Tibial artery (tissue), 4 donors: Measurements from ENCODE around the gene DEDD2.

Experiments used
- DNase-seq, 2 donors: peaks; one replicate each; pipeline ENCODE4 v3.0.0-alpha.2; 2019
- H3K27ac ChIP-seq, 2 donors: fragments of 200-600 bp; sonication (generic) in 1 of 2; 1 replicate in 1 of 2; 2 replicates in 1 of 2; pipeline ENCODE4 v1.5.1; 2018 to 2019; ENCODE audit warnings: mild to moderate bottlenecking in 1 of 2
- H3K27me3 ChIP-seq, 2 donors: fragments of 200-600 bp; sonication (generic) in 1 of 2; one replicate each; pipeline versions ENCODE4 v1.5.1 to v1.6.0; 2016 to 2019
- H3K36me3 ChIP-seq, 3 donors: fragments of 200-600 bp; sonication (generic) in 2 of 3; one replicate each; pipeline ENCODE4 v1.5.1; 2016 to 2019; ENCODE audit warnings: mild to moderate bottlenecking in 2 of 3
- H3K4me1 ChIP-seq, 4 donors: fragments of 200-600 bp; sonication (generic) in 2 of 4; 1 replicate in 3 of 4; 2 replicates in 1 of 4; pipeline ENCODE4 v1.5.1; 2016 to 2019
- H3K4me3 ChIP-seq, 2 donors: fragments of 200-600 bp; sonication (generic) in 1 of 2; 1 replicate in 1 of 2; 2 replicates in 1 of 2; pipeline ENCODE4 v1.5.1; 2018 to 2019; ENCODE audit warnings: mild to moderate bottlenecking in 2 of 2
- H3K9me3 ChIP-seq, 3 donors: fragments of 200-600 bp; sonication (generic) in 1 of 3; one replicate each; pipeline ENCODE4 v1.5.1; 2016 to 2019
- CTCF ChIP-seq, 2 experiments: fragments of 200-600 bp in 1 of 2; fragments of 450-650 bp in 1 of 2; IDR thresholded peaks; one replicate each; pipeline ENCODE4 v1.5.1; 2017 to 2019; ENCODE audit warnings: antibody characterized with exemption in 2 of 2, mild to moderate bottlenecking in 1 of 2, moderate library complexity in 1 of 2
- intact Hi-C: fragments of 100-400 bp; cut with DNase I; formaldehyde crosslinking; loops from one replicate; pipeline ENCODE4 v1.15.0; 2023; ENCODE audit warnings: low total_unique reads

The DEDD2 gene

DNA sequence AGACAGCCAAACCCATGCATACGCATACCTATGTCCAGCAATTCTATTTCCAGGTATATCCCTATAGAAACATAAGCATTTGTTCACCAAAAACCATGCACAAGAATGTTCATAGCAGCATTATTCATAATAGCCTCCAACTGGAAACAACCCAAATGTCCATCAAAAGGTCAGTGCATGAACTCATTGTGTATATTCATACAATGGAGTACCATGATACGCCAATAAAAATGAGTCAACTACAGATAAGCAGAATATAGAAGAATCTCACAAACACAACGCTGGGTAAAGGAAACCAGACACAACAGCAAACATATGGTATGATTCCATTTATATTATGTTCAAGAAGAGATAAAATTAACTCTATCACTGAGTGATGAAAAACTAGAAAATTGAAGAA is 23.8 kb downstream of the DEDD2 start:
- DNase-seq: no peak
- H3K36me3 ChIP-seq: peaks cover 5 to 27% (median 17%) of the 10 kb centered on the region in 3 donors
- no peak overlapping the region for H3K4me3 ChIP-seq
- H3K9me3 ChIP-seq: no peaks in the 10 kb centered on the region
- H3K27ac ChIP-seq: no peak overlapping the region
- TF ChIP-seq CTCF (IDR thresholded peaks at IDR 0.05): no peak
- H3K4me1 ChIP-seq: peaks cover 0 to under 1% (median 0%) of the 10 kb centered on the region in 4 donors
- intact Hi-C loops: no loop called here
- H3K27me3 ChIP-seq: no peaks in the 10 kb centered on the region

DNA sequence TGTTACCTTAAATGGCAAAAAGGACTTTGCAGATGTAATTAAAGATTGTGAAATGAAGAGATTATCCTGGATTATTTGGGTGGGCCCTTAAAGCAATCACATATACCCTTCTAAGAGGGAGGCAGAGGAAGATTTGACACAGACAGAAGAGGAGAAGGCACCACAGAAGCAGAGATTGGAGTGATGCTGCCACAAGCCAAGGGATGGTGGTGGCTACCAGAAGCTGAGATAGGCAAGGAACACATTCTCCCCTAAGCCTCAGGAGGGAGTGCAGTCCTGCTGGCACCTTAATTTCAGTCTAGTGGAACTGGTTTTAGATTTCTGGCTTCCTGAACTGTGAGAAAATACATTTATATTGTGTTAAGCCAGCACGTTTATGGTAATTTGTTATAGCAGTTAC is 24.2 kb downstream of the DEDD2 start:
- H3K27ac ChIP-seq: no peak overlapping the region
- no peaks in the 10 kb centered on the region for H3K27me3 ChIP-seq
- intact Hi-C loops: no loop called here
- no peaks in the 10 kb centered on the region for H3K4me1 ChIP-seq
- no peak overlapping the region for H3K4me3 ChIP-seq
- H3K9me3 ChIP-seq: no peaks in the 10 kb centered on the region
- TF ChIP-seq CTCF (IDR thresholded peaks at IDR 0.05): no peak
- no peak for DNase-seq
- H3K36me3 ChIP-seq: peaks cover 1 to 23% (median 13%) of the 10 kb centered on the region in 3 donors

DNA sequence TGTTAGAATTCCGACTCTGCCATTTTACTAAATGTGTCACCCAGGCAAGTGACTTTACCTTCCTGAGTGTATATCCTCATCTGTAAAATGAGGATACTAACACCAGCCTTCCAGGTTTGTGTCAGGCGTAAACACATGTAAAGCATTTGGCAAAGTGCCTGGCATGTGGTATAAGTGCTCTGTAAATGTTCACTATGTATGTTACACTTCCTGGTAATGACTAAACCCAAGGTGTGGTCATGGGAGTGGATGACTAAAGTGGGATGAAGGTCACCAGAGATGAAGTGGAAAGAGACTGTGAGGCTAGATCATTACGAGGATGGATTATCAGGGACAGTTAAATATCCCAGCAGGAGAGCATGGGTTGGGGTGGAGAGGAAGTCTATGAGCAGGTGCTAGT is 25.6 kb downstream of the DEDD2 start:
- Histone ChIP-seq H3K27ac (no peak overlapping the region), H3K36me3 (peaks cover 0 to 9% (median 0%) of the 10 kb centered on the region in 3 donors), H3K4me3 (no peak overlapping the region), H3K4me1 (no peaks in the 10 kb centered on the region), H3K27me3 (no peaks in the 10 kb centered on the region), H3K9me3 (no peaks in the 10 kb centered on the region)
- no peak for TF ChIP-seq CTCF (IDR thresholded peaks at IDR 0.05)
- no peak for DNase-seq
- intact Hi-C loops: no loop called here

GRCh38 chr19:42191330-42191729 is 26.1 kb downstream of the DEDD2 start:
- no peaks in the 10 kb centered on the region for H3K27me3 ChIP-seq
- H3K4me3 ChIP-seq: no peak overlapping the region
- intact Hi-C loops: no loop called here
- H3K9me3 ChIP-seq: no peaks in the 10 kb centered on the region
- no peak overlapping the region for H3K27ac ChIP-seq
- DNase-seq: no peak
- peaks cover 0 to 3% (median 0%) of the 10 kb centered on the region in 3 donors for H3K36me3 ChIP-seq
- TF ChIP-seq CTCF (IDR thresholded peaks at IDR 0.05): no peak
- H3K4me1 ChIP-seq: no peaks in the 10 kb centered on the region

DNA sequence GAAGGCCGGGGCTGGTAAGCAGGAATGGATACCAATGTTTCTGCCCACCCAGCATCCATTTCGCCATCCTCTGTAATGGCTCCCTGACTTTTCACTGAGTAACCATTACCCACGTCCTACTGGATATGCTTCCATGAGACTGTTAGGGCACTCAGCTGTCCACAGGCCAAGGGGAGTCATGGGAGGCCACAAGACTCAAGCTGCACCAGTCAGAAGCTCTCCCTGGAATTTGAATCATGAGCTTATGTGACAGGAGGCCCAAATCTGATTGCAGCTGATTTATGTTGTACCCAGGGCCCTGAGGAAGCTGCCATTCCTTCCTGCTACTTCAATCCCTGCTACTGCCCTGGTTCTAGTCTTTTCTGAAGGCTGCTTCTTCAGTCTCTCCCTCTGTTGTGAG is 28.3 kb downstream of the DEDD2 start:
- no peak for TF ChIP-seq CTCF (IDR thresholded peaks at IDR 0.05)
- H3K36me3 ChIP-seq: no peaks in the 10 kb centered on the region
- H3K27me3 ChIP-seq: no peaks in the 10 kb centered on the region
- H3K27ac ChIP-seq: no peak overlapping the region
- H3K9me3 ChIP-seq: no peaks in the 10 kb centered on the region
- no peak for DNase-seq
- no peaks in the 10 kb centered on the region for H3K4me1 ChIP-seq
- intact Hi-C loops: no loop called here
- H3K4me3 ChIP-seq: no peak overlapping the region

- Histone ChIP-seq H3K4me3 (no peak overlapping the region), H3K27ac (no peak overlapping the region), H3K27me3 (no peaks in the 10 kb centered on the region), H3K36me3 (no peaks in the 10 kb centered on the region), H3K9me3 (no peaks in the 10 kb centered on the region), H3K4me1 (no peaks in the 10 kb centered on the region)
- no peak for TF ChIP-seq CTCF (IDR thresholded peaks at IDR 0.05)
- intact Hi-C loops: no loop called here
- no peak for DNase-seq
Observed at GRCh38 chr19:42188665-42189064, 28.8 kb downstream of the DEDD2 start.
